Right lobe of liver (tissue), 6 donors: ENCODE results near the gene MYH7B. TPM values are rescaled to one million over a fixed set of nuclear protein-coding genes. Genes with fewer than 3 reads are reported as not detected.
A peak's percentile ranks its signal among the peaks of the same experiment; 100 is the strongest.

Experiments
- ATAC-seq, 4 donors: fragments of 200-7000 bp; cut with Tn5 transposase; one replicate each; pipeline ENCODE4 v1.9.1; 2020; ENCODE audit warnings: mild to moderate bottlenecking in 4 of 4, moderate library complexity in 4 of 4
- DNase-seq, 3 donors: peaks; one replicate each; pipeline ENCODE4 v3.0.0-alpha.2; 2020
- H3K27ac ChIP-seq, 3 donors: fragments of 200-600 bp; one replicate each; pipeline ENCODE4 v1.8.0; 2022
- H3K27me3 ChIP-seq, 2 donors: fragments of 200-600 bp; one replicate each; pipeline ENCODE4 v1.8.0; 2022
- H3K36me3 ChIP-seq, 4 donors: fragments of 200-600 bp; sonication (generic) in 1 of 4; one replicate each; pipeline versions ENCODE4 v1.5.1 to v1.8.0; 2017 to 2022; ENCODE audit warnings: control low read depth in 1 of 4
- H3K4me1 ChIP-seq, 4 donors: fragments of 200-600 bp; sonication (generic) in 1 of 4; one replicate each; pipeline versions ENCODE4 v1.5.1 to v1.8.0; 2017 to 2022; ENCODE audit warnings: control low read depth in 1 of 4
- H3K4me3 ChIP-seq, 3 donors: fragments of 200-600 bp; one replicate each; pipeline ENCODE4 v1.8.0; 2022
- H3K9me3 ChIP-seq, 4 donors: fragments of 200-600 bp; sonication (generic) in 1 of 4; one replicate each; pipeline versions ENCODE4 v1.5.1 to v1.8.0; 2017 to 2022; ENCODE audit warnings: control low read depth in 1 of 4
- POLR2A ChIP-seq: fragments of 450-650 bp; IDR thresholded peaks from one replicate; pipeline ENCODE4 v1.6.1; 2017; ENCODE audit warnings: antibody characterized with exemption, mild to moderate bottlenecking
- WGBS: methylation state at CpG from one replicate; pipeline ENCODE4 v1.1.6; 2018; ENCODE audit warnings: low coverage, low lambda C conversion rate; ENCODE audit not compliant: insufficient coverage; ENCODE audit errors: missing lambda C conversion rate; 5-methylcytosine and 5-hydroxymethylcytosine counted together
- intact Hi-C, 2 donors: fragments of 100-400 bp; cut with DNase I; formaldehyde crosslinking; loops; one replicate each; pipeline versions ENCODE4 v1.11.2 to v1.14.1; 2022
- total RNA-seq, 6 experiments: library from RNA; depleted of rRNA in 2 of 6; stranded (reverse); fragments of >200 nt in 2 of 6; fragmentation: NEBNext Ultra II Directional in 3 of 6; extraction: Animal tissue kit (Norgen Biotek cat#: 25700) in 3 of 6; gene quantifications; one replicate each; pipeline versions ENCODE4 v1.1.0 to v1.2.4, GENCODE V29; 2016 to 2023
- TF ChIP-seq, protein P1 (sequence below), 4 donors: fragments of 200-600 bp in 3 of 4; fragments of 450-650 bp in 1 of 4; IDR thresholded peaks; one replicate each; pipeline versions ENCODE4 v1.5.1 to v1.8.0; 2016 to 2022; ENCODE audit warnings: antibody characterized with exemption in 4 of 4, mild to moderate bottlenecking in 2 of 4
- donor health status: DM: no; HTN: yes; CAD: no.
- donor health status: DM: no; HTN: no; CAD: no.
- donor health status: DM: no; HTN: no; CAD: no.
- donor health status: DM: no; HTN: yes; CAD: no.
- donor health status: DM: no; HTN: yes; CAD: no.

Gene MYH7B
- total RNA-seq, 6 experiments from 2014 or later, result 0.11 to 1.0 (median 0.39) TPM; not detected in 1

DNA sequence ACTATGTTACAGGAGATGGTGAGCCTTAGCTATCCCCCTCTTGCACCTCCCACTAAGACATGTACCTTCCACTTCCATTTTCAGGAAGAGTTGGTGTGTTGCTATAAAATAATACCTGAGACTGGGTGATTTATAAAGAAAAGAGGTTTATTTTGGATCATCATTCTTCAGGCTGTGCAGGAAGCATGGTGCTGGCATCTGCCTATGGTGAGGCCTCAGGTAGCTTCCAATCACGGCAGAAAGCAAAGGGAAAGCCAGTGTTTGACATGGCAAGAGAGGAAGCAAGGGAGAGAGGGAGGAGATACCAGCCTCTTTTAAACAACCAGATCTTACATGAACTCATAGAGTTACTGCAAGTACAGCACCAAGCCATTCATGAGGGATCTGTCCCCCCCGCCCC is 32.3 kb upstream of the MYH7B start:
- no peak for TF ChIP-seq POLR2A
- TF ChIP-seq, protein P1, sequence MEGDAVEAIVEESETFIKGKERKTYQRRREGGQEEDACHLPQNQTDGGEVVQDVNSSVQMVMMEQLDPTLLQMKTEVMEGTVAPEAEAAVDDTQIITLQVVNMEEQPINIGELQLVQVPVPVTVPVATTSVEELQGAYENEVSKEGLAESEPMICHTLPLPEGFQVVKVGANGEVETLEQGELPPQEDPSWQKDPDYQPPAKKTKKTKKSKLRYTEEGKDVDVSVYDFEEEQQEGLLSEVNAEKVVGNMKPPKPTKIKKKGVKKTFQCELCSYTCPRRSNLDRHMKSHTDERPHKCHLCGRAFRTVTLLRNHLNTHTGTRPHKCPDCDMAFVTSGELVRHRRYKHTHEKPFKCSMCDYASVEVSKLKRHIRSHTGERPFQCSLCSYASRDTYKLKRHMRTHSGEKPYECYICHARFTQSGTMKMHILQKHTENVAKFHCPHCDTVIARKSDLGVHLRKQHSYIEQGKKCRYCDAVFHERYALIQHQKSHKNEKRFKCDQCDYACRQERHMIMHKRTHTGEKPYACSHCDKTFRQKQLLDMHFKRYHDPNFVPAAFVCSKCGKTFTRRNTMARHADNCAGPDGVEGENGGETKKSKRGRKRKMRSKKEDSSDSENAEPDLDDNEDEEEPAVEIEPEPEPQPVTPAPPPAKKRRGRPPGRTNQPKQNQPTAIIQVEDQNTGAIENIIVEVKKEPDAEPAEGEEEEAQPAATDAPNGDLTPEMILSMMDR (IDR thresholded peaks at IDR 0.05), result no peak
- Histone ChIP-seq H3K4me3 (no peak overlapping the region), H3K27ac (peak overlapping the region in 1 of 3 donors; percentile 49), H3K36me3 (peaks cover 0 to 71% (median 16%) of the 10 kb centered on the region in 4 donors), H3K4me1 (peaks cover 0 to 16% (median 8%) of the 10 kb centered on the region in 4 donors), H3K9me3 (no peaks in the 10 kb centered on the region), H3K27me3 (no peaks in the 10 kb centered on the region)
- DNase-seq (no peak), ATAC-seq (no peak)
- WGBS, result 94% methylated on average over 2 of the region's 2 CpGs
- intact Hi-C loops, result no loop called here

DNA sequence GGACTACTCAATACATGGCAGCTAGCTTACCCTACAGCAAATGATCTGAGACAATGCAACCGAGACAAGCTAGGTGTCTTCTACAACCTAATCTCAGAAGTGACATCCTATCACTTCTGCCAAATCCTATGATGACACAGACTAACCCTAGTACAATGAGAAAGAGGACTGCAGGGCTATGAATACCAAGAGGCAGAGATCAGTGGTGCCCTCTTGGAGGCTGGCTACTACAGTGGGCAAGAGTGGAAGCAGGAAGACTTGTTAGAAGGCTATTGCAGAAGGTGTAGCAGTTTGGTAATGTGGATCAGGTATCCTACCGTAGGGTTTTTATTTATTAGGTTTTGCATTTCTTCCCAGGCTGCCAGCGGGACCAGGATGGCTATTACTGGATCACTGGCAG is 30.3 kb upstream of the MYH7B start:
- ATAC-seq (no peak), DNase-seq (no peak)
- TF ChIP-seq, protein P1 (IDR thresholded peaks at IDR 0.05), result no peak
- no peak for TF ChIP-seq POLR2A
- peaks cover 0 to 16% (median 8%) of the 10 kb centered on the region in 4 donors for H3K4me1 ChIP-seq
- intact Hi-C loops, result no loop called here
- no peaks in the 10 kb centered on the region for H3K27me3 ChIP-seq
- peaks cover 0 to 73% (median 16%) of the 10 kb centered on the region in 4 donors for H3K36me3 ChIP-seq
- no peaks in the 10 kb centered on the region for H3K9me3 ChIP-seq
- H3K4me3 ChIP-seq, result no peak overlapping the region
- H3K27ac ChIP-seq, result no peak overlapping the region
- WGBS, result 100% methylated on average over 2 of the region's 3 CpGs

DNA sequence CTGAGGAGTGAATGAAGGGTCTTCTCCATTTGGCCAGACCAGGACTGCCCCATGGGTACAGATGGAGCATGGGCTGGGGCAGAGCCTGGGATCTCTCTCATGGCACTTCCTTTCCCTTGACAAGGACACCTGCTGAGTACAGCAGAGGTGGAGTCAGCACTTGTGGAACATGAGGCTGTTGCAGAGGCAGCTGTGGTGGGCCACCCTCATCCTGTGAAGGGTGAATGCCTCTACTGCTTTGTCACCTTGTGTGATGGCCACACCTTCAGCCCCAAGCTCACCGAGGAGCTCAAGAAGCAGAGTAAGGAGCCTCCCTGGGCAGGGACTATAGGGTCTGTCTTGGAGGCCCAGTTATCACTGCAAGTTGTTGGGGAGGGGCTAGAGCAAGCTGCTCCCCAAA is 29.7 kb upstream of the MYH7B start:
- intact Hi-C loops, result no loop called here
- Histone ChIP-seq H3K4me1 (peaks cover 0 to 16% (median 8%) of the 10 kb centered on the region in 4 donors), H3K4me3 (no peak overlapping the region), H3K27me3 (no peaks in the 10 kb centered on the region), H3K9me3 (no peaks in the 10 kb centered on the region), H3K36me3 (peaks cover 0 to 67% (median 15%) of the 10 kb centered on the region in 4 donors), H3K27ac (no peak overlapping the region)
- TF ChIP-seq, protein P1 (IDR thresholded peaks at IDR 0.05), result no peak
- TF ChIP-seq POLR2A, result no peak
- no peak for ATAC-seq
- no peak for DNase-seq
- no CpG with 5 or more reads among the region's 1 CpG for WGBS

DNA sequence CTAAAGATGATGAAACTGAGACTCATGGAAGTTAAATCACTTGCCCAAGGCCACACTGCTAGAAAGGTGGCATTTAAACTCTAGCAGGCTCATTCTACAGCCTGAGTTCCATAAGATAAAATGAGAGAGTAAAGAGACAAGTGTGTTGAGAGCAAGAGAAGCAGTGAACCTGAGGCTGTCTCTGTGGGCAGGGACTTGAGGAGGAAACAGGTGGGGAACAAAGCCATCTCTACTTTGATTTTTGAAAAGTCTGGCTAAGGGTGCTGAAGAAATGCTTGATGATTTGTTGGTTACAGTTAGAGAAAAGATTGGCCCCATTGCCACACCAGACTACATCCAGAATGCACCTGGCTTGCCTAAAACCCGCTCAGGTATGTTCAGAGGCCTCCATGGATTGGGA is 29.1 kb upstream of the MYH7B start:
- H3K27ac ChIP-seq, result no peak overlapping the region
- H3K9me3 ChIP-seq, result no peaks in the 10 kb centered on the region
- no peak for TF ChIP-seq POLR2A
- TF ChIP-seq, protein P1 (IDR thresholded peaks at IDR 0.05), result no peak
- peaks cover 0 to 16% (median 8%) of the 10 kb centered on the region in 4 donors for H3K4me1 ChIP-seq
- no peak overlapping the region for H3K4me3 ChIP-seq
- intact Hi-C loops, result no loop called here
- peaks cover 0 to 61% (median 15%) of the 10 kb centered on the region in 4 donors for H3K36me3 ChIP-seq
- ATAC-seq (no peak), DNase-seq (no peak)
- H3K27me3 ChIP-seq, result no peaks in the 10 kb centered on the region
- 80% methylated on average over 1 of the region's 1 CpG for WGBS

DNA sequence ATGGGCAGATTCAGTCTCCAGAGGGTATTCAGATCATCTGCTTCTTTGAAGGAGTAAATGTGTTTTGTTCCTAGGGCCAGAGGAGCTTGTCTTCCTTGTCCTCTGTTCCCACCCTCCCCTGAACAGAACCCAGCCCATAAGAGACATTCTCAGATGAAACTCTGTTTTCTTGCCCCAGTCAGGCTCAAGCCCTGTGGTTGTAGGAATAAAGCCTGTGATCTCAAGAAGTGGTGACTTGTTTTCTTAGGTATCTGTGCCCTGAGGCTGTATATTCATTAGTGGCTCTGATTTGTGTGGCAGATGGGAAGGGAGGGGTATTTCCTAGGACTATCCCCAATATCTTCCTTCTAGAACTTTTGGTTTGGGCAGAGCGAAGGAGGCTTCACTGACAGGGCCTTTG is 27.9 kb upstream of the MYH7B start:
- no peak overlapping the region for H3K4me3 ChIP-seq
- H3K27ac ChIP-seq, result no peak overlapping the region
- no peak for ATAC-seq
- H3K9me3 ChIP-seq, result no peaks in the 10 kb centered on the region
- H3K36me3 ChIP-seq, result peaks cover 0 to 60% (median 15%) of the 10 kb centered on the region in 4 donors
- no peak for TF ChIP-seq POLR2A
- TF ChIP-seq, protein P1 (IDR thresholded peaks at IDR 0.05), result no peak
- H3K27me3 ChIP-seq, result no peaks in the 10 kb centered on the region
- intact Hi-C loops, result no loop called here
- no peak for DNase-seq
- WGBS, result 100% methylated on average over 1 of the region's 1 CpG
- peaks cover 0 to 8% (median 3%) of the 10 kb centered on the region in 4 donors for H3K4me1 ChIP-seq
